Skin of body (tissue), 2 donors: ENCODE results near the gene ADGRD1. TPM values are rescaled to one million over a fixed set of nuclear protein-coding genes. Genes with fewer than 3 reads are reported as not detected.

Experiments
- DNase-seq: peaks from one replicate; lab custom pipeline; 2025; lab: John Stamatoyannopoulos, UW
- total RNA-seq: library from RNA; depleted of rRNA; stranded (reverse); fragments of >200 nt; gene quantifications from one replicate; pipeline ENCODE4 v1.2.3, GENCODE V29; 2014

The ADGRD1 gene
- total RNA-seq, 1 donor from 2014 or later: 7.3 TPM

DNA sequence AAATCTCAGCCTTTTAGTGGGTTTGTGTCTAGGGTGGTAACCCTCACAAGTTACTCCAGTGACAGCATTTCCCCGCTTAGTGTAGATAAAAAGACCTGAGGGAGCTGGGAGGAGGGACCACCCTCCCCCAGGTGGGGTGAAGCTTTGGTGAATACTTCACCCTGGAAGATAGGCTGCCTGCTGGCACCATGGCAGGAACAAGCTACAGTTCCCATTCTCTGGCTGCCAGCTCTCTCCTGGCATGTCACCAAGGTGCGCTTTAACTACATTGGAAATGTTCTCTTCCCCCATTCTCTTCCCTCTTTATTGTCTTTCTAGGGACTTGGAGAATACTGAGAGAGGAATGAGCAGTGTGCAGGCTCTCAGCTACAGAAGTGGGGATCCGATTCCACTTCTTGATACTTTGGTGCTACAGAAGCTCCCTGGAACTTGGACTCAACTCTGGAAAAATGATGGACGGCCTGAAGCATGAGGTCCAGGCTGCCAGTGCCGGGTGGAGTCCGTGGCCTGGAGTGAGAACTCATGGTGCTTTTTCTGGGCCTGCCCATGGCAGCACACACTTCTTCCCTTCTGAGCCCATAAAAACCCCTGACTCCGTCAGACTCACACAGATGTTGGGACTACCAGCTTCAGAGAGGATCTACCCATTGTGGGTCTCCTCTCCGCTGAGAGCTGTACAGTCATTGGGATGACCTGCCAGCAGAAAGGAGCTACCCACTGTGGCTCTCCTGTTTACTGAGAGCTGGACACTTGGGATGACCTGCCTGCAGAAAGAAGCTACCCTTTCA lies 198.0 kb downstream of the ADGRD1 start:
- no peak for DNase-seq

DNA sequence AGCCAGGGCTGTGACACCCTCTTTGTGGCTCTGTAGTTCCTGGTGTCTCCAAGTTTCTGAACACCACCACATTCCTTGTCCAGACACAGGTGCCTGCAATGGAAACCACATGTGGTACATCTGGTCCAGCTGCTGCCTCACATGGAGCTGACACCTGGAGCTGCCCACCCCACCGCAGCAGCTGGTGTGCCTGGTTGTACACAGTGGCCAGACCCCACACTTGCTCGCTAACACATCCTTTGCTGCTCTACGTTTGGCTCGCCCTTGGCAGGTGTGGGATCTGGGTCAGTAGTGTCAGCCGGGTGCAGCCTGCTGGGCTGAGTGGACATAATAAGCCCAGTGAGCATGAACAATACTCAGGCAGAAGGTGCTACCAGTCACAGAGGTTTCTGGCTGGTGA lies 198.9 kb downstream of the ADGRD1 start:
- DNase-seq: no peak

DNA sequence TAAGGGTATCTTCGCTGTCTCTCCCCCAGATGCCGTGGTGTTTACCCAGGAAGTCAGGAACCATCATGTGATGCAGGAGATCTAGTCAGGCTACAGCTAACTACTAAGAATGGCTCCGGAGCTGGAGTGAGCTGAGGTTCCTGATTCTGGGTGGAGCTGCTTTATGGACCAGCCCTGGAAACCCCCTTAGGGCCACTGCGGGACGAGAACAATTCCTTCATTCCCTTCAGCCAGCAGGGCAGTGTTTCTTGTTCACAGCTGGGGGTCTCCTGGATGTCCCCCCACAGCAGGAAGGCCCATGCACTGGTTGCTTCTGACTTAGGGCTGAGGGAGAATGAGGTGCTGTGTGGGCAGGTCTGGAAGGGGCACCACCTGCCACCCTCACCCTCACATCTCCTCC lies 199.3 kb downstream of the ADGRD1 start:
- DNase-seq: no peak

DNA sequence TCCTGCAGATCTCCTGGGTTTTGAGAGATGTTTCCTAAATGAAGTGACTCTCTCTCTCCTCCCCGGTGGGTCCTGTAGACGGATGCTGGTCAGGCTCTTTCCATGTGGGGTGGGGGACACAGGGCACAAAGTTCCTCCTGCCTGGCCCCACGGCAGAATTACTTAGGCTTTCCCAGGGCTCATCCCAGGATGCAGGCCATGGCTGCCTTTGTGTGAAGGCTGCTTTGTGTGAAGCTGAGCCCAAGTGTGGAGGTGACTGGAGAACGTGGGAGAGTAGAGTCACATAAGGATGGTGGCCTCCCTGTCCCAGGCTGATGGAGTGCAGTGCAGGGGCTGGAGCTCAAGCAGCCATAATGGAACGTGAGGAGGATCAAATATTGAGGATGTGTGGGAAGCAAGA lies 200.2 kb downstream of the ADGRD1 start:
- no peak for DNase-seq

DNA sequence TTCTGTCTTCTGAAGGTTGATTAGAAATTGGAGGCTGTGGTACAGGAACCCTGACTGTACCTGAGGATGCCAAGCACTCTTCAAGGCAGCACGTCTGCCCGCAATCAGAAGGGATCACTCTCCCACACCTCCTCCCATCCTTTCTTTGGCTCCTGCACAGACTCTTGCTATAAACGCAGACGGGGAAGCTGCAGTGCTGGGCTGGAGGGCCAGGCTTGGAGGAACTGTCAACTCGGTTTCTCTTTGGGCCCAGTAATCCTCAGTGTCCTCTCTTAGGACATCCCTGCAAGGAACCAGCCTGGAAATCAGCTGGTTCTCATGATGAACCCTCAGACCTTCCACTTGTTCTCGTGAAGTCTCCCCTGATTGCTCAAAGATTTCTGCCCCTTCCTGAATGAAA lies 201.4 kb downstream of the ADGRD1 start:
- no peak for DNase-seq

DNA sequence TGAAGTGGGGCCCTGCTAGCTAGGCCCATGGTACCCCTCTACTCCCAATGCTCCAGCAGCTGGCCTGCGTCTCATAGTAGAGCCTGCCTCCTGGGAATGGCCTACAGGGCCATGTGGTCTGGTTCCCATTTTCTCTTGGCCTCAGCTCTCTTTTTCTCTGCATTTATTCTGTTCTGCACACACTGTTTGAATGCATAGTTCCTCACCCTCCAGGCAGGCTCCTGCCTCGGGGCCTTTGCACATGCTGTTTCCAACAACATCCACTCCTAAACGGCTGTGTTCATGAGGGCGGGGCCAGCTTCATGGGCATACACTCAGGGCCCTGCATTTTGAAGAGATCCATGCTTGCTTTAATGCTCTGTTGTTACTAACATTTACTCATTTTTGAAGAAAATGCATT lies 204.0 kb downstream of the ADGRD1 start:
- DNase-seq: no peak

DNA sequence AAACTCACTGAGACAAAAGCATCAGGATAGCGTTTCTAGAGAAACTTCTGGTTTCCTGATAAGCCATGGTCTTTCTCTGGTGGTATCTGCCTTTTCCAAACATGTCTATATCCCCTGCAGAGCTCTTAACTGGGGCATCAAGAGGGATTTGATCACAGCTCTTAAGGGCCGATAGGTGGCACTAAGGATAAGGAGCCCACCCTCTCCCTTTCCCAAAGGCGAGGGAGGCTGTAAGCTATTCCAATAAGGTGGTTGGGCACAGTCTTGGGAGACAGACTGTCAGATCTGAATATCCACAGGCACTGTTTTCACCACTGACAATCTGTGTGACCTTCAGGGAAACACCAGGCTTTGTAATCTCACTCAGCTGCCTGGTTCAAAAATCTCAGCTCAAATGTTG lies 206.0 kb downstream of the ADGRD1 start:
- no peak for DNase-seq

DNA sequence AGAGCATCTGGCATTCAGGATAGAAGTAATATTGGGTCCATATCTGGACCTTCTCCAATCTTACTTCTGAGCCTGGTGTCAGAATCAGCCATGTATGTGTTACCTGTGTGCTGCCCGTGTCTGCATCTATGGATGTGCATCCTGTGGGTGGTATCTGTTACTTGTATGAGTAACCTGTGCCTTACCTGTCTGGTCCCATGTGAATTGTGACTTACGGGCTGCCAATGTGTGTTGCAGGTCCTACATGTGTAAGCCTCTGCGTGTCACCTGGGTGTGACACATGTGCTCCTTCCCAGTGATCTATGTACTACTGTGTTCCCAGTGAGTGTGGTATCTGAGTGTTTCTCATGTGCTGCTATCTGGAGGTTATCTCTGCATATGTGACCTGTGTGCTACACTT lies 208.4 kb downstream of the ADGRD1 start:
- no peak for DNase-seq

DNA sequence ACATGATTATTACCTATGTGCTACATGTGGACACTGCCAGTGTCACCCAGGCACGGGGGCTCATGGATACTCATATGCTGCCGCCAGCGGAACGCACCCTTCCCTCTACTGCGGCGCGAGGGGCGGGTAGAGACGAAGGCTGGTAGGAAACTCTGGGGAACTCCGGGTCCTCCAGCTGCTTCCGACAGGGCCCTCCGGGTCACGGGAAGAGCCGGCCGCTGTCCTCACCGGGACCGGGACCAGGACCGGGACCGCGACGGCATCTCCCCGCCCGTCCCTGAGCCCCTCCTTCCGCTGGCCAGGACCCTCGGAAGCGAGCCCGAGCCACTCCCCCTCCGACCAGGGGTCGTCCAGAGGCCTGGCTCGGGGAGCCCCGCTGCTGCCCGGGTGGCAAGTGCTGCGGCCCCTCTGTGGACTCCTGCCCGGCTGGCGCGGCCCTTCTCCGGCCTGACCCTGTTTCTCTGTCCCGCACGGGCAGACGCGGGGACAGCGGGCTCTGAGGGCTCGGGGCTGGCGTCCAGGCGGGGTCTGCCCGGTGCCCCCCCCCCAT lies 209.6 kb downstream of the ADGRD1 start:
- no peak for DNase-seq

DNA sequence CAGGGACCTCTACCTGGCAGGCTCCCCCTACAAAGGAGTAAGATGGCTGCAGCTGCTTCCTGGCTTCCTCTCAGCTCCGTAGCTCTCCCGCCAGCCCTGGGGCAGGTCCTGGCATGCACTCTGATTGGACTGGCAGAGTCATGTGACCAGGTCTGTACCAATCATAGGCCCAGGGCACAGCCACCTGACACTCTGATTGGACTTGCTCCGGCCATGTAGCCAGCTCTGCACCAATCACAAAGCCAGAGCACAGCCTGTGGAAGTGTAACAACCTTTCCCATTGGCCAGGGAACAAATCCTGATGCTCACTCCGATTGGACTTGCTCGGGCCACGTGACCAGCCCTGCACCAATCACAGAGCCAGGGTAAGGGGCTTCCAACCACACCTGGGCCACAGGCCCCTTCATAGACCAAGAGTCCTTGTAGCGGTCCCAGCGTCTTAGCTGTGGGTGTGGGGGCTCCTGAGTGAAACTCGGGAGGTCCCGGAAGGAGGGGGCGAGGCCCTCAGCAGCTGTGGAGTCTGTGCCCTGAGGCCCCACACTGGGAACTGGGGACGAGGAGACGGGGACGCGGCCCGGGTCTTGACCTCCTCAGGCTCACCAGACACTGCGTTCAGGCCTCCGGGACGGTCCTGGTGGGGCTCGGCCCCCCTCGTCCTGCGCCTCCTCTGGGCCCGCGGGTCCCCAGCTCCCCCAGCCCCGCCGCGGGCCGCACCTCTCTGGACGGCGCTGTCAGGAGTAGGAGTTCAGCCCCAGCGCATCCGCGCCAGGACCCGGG lies 210.6 kb downstream of the ADGRD1 start:
- no peak for DNase-seq

DNA sequence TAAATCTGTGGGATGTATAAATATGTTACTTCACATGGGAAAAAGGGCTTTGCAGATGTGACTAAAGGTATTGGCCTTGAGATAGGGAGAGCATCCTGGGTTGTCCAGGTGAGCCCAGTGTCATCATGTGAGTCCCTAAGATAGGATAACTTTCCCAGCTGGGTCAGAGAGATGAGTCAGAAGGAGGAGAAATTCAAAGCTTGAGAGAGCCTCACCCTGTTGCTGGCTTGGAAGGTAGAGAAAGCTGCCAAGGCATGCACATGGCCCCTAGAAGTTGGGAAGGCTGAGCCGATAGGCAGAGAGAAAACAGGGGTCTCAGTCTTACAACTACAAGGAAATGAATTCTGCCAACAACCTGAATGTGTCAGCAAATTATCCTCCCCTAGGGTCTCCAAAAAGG lies 213.0 kb downstream of the ADGRD1 start:
- no peak for DNase-seq

DNA sequence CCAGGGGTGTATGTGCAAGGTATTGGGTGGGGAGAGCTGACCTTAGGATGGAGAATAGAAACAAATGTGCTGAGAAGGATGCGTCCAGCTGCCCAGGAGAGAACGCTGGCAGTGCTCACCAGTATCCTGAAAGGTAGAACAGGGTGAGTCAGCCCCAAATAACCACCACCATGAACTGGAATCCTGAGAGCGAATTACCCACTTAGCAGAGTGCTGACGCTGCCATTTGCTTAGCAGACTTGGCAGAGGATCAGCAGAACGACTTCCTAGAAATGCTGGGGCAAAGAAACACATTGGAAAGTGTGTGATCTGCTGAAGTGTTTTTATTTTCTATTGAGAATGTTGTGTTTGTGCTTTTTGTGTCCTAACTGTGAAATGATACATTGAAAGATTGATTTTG lies 213.6 kb downstream of the ADGRD1 start:
- DNase-seq: no peak

DNA sequence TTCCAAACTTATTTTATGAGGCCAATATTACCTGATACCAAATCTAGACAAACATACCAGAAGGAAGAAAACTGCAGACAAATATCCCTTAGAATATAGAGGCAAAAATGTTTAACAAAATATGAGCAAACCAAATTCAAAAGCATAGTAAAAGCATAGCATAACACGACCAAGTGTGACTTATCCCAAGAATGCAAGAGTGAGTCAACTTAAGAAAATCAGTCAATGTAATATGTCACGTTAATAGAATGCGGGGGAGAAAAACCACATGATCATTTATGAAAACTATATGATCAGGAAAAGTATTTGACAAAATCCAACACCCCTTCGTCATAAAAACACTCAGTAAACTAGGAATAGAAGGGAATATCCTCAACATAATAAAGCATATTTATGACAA lies 217.3 kb downstream of the ADGRD1 start:
- DNase-seq: no peak

DNA sequence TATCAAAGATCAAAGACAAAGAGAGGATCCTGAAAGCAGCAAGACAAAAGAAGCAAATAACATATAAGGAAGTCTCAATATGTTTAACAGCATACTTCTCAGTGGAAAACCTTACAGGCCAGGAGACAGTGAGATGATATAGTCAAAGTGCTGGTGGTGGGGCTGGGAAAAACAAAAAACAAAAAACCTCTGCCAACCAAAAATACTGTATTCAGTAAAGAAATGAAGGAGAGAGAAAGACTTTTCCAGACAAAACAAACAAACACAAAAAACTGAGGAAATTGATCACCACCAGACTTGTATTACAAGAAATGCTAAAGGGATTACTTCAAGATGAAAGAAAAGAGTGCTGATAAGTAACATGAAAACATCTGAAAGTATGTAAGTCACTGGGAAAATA lies 221.2 kb downstream of the ADGRD1 start:
- no peak for DNase-seq

DNA sequence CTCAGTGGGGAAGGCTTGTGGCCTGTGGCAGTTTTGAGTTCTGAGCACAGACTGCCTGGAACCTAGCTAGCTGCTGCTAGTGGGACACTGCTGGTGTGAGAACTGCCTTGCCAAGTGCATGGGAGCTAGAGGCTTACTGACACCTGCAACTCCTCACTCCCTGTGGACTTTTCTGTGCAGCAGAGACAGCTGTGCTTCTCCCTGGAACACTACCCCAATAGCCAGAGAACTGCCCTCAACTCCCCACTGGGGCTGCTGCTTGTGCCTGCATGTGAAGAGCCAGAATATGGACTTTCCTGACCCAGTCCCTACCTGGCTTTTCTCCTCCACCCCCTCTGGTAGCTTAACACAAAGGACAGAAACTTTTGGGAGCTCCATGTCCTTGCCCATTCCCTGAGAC lies 222.6 kb downstream of the ADGRD1 start:
- DNase-seq: no peak

DNA sequence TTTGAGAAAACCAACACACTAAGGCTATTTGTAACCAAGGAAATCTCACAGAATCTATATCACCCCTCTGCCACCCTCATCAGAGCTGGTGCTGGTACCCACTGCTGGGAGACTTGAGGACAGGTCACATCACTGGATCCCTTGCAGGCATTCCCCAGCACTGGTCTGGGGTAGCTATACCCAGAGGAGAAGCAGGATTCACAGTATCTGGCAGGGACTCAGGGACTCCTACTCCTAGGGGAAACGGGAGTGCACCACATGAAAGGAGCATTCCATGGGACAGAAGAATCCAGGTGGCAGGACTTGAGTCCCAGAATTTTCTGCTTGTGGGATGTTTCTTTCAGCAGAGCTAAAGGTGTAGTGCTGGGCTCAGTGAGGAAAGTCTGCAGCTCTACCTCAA lies 223.2 kb downstream of the ADGRD1 start:
- no peak for DNase-seq

DNA sequence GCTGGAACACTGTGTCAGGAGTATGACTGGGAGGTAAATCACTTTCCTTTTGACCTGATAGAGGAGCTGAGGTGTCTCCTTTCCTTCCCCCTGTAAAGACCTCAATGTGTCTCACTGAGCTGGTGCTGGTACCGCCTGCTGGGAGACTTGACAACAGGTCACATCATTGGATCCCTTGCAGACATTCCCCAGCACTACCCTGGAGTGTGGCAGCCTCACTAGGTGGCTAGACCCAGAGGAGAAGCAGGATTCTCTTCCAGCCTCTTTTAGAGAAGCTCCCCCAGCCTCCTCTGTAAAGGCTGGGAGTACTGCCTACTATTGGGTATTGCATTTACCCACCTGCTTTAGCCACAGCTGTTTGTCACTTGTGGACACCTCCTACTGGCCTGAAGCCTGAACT lies 223.9 kb downstream of the ADGRD1 start:
- DNase-seq: no peak

DNA sequence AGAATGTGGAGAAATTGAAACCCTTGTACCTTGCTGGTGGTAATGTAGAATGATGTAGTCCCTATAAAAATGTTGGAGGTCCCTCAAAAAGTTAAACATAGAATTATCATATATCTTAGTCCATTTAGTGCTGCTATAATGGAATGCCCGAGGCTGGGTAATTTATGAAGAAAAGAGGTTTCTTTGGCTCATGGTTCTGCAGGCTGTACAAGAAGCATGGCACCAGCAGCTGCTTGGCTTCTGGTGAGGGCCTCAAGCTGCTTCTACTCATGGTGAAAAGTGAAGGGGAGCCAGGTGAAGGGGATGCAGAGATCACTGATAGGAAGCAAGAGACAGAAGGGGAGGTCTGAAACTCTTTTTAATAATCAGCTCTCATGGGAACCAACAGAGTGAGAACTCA lies 233.9 kb downstream of the ADGRD1 start:
- DNase-seq: no peak

DNA sequence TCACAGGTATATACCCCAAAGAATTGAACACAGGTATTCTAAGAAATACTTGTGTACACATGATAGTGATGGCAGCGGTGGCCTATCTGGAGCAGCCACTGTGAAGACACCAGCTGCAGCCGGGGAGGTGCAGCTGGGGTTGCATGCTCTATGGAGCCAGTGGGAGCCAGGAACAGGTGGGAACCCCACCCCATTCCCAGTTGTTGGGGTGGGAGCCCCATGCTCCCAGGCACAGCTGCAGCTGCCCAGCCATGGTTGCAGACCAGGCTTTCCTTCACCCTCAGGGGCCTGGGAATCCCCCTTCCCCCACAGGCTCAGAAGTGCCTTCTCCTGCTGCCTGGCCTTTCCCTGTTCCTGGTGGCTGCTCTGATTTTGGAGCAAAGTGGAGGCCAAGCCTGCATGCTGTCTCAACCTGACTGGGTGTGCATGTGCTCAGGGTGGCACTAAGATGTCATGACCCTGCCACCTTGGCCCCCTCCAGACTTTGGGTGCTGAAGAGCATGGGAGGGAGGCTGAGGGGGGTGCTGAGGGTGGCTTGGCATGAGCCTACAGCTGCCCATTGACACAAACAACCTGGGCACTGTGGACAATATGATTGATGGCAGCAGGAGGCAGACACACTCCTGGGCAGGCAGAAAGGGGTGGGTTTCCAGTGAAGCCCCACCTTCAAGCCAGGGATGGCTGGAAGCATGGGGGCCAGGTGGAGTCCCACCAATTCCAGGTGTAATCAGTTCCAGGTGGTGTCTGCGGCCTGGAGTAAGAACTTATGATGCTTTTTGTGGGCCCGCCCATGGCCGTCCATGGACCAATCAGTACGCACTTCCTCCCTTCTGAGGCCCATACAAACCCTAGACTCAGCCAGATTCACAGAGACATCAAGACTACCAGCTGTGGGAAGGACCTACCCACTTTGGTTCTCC lies 234.7 kb downstream of the ADGRD1 start:
- DNase-seq: no peak

DNA sequence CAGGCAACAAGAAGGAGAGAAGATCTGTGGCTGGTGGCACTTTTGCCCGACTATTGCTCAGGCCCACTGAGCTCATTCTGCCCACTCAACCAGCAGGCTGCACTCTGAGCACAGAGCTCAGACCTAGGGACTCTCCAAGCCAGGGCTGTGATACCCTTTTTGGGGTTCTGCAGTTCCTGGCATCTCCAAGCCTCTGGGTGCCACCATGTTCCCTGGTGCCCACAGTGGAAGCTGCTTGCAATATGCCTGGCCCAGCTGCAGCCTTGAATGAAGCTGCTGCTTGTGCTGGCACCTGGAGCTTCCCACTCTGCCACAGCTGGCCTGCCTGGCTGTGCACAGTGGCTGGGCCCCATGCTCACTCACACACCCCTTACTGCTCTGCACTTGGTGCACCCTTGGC lies 236.1 kb downstream of the ADGRD1 start:
- no peak for DNase-seq

DNA sequence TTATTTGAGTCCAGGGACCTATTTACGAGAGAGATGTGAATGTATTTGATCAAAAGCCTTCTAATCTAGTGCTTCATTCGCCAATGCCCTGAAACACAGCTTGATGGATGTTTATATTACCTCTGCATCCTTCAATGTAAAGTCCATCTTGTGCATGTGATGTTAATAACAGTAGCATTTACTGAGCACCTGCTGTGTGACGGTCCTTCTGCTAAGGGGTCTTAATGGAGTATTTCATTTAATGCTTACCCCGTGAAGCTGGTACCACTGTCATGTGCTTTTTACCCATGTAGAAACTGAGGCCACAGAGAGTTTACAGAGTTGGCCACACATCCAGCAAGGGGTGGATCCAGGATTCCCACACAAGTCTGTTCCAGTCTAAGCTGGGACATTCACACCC lies 237.3 kb downstream of the ADGRD1 start:
- no peak for DNase-seq
